PC-9 (cell line): ENCODE data around the gene WNT16.

Source experiments
- CTCF ChIP-seq: fragments of 200-600 bp; sonication (generic); conservative IDR thresholded peaks from 2 replicates; pipeline ENCODE4 v1.6.1; 2017; ENCODE audit warnings: mixed run types, antibody characterized with exemption, mild to moderate bottlenecking, moderate library complexity
- EZH2 ChIP-seq: fragments of 200-600 bp; sonication (generic); IDR thresholded peaks from 2 replicates; pipeline ENCODE4 v1.8.0; 2017; ENCODE audit warnings: antibody characterized with exemption, low read depth

GRCh38 chr7:121379930-121380329 lies 51.1 kb downstream of the WNT16 start:
- TF ChIP-seq CTCF: no peak
- TF ChIP-seq EZH2: no peak
